HL-60 (cell line): Measurements from ENCODE around the gene ETV6.

Source experiments
- DNase-seq, 2 experiments: peaks; one replicate each; pipeline ENCODE4 v3.0.0-alpha.2; 2010 to 2020; ENCODE audit warnings: low read depth in 1 of 2, low spot score in 1 of 2
- H3K27ac ChIP-seq: fragments of 250-450 bp; sonication (Bioruptor Pico); replicated peaks from 2 replicates; pipeline ENCODE4 v1.5.1; 2020; ENCODE audit warnings: mild to moderate bottlenecking, moderate library complexity
- H3K27me3 ChIP-seq: fragments of 250-450 bp; sonication (Bioruptor Pico); 2 replicates; pipeline ENCODE4 v1.5.1; 2021; ENCODE audit warnings: mild to moderate bottlenecking, moderate library complexity; ENCODE audit not compliant: insufficient read depth, poor library complexity, severe bottlenecking
- H3K4me3 ChIP-seq: replicated peaks from 2 replicates; pipeline ENCODE4 v1.5.1; 2011; ENCODE audit warnings: mild to moderate bottlenecking, control low read depth, low read length; ENCODE audit not compliant: insufficient read depth
- GABPA ChIP-seq: IDR thresholded peaks from 2 replicates; pipeline ENCODE4 v1.6.1; 2012; ENCODE audit warnings: low read depth
- POLR2AphosphoS5 ChIP-seq: IDR thresholded peaks from 2 replicates; pipeline ENCODE4 v1.6.1; 2012; ENCODE audit warnings: low read depth
- SPI1 ChIP-seq: IDR thresholded peaks from 2 replicates; pipeline ENCODE4 v1.6.1; 2012; ENCODE audit warnings: low read depth, mild to moderate bottlenecking, borderline replicate concordance
- TF ChIP-seq, protein P1 (sequence below): IDR thresholded peaks from 2 replicates; pipeline ENCODE4 v1.6.1; 2012; ENCODE audit warnings: low read depth; ENCODE audit not compliant: insufficient replicate concordance
- TF ChIP-seq, protein P2 (sequence below): IDR thresholded peaks from one replicate; pipeline ENCODE4 v1.5.1; 2011; ENCODE audit warnings: low read length, control low read depth, inconsistent platforms; ENCODE audit not compliant: insufficient read depth

ETV6 gene

DNA sequence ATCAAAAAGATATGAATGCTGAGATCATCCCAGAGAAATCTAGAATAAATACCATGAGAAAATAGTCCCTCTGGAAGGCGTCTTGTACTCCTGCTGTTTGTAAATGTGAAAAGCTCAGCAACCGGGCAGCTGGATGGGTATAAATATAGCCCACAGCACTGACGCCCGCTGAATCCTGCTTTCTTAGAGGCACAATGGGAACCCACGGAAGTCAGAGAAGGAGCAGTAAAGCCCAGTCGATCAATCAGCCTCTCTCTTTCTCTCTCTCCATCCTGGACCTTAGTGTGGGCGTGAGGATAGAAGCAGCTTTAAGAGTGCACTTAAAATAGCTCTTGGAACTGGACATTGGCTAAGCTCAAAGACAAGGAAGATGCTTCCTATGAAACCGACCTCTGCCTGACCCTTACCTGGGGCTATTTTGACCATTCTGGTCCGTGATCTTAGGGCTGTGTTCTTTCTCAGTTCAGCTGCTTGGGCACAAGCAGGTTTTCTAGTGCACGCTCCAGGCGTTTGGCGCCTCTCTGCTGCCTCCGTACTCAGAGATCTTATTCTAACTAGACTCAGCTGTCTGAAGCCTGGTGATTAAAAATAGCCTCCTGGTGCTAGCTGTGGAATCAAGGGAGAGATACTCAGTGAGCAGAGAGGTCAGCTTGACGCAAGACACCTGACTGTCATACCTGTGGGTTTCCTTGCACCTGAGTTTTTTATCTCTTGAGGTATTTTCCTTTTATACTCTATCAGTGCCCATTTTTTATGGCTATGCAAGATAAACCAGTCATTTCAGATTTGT, 144.6 kb downstream of the ETV6 start:
- no peak for TF ChIP-seq SPI1
- TF ChIP-seq, protein P1, sequence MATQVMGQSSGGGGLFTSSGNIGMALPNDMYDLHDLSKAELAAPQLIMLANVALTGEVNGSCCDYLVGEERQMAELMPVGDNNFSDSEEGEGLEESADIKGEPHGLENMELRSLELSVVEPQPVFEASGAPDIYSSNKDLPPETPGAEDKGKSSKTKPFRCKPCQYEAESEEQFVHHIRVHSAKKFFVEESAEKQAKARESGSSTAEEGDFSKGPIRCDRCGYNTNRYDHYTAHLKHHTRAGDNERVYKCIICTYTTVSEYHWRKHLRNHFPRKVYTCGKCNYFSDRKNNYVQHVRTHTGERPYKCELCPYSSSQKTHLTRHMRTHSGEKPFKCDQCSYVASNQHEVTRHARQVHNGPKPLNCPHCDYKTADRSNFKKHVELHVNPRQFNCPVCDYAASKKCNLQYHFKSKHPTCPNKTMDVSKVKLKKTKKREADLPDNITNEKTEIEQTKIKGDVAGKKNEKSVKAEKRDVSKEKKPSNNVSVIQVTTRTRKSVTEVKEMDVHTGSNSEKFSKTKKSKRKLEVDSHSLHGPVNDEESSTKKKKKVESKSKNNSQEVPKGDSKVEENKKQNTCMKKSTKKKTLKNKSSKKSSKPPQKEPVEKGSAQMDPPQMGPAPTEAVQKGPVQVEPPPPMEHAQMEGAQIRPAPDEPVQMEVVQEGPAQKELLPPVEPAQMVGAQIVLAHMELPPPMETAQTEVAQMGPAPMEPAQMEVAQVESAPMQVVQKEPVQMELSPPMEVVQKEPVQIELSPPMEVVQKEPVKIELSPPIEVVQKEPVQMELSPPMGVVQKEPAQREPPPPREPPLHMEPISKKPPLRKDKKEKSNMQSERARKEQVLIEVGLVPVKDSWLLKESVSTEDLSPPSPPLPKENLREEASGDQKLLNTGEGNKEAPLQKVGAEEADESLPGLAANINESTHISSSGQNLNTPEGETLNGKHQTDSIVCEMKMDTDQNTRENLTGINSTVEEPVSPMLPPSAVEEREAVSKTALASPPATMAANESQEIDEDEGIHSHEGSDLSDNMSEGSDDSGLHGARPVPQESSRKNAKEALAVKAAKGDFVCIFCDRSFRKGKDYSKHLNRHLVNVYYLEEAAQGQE, result no peak
- TF ChIP-seq GABPA, result no peak
- TF ChIP-seq, protein P2, sequence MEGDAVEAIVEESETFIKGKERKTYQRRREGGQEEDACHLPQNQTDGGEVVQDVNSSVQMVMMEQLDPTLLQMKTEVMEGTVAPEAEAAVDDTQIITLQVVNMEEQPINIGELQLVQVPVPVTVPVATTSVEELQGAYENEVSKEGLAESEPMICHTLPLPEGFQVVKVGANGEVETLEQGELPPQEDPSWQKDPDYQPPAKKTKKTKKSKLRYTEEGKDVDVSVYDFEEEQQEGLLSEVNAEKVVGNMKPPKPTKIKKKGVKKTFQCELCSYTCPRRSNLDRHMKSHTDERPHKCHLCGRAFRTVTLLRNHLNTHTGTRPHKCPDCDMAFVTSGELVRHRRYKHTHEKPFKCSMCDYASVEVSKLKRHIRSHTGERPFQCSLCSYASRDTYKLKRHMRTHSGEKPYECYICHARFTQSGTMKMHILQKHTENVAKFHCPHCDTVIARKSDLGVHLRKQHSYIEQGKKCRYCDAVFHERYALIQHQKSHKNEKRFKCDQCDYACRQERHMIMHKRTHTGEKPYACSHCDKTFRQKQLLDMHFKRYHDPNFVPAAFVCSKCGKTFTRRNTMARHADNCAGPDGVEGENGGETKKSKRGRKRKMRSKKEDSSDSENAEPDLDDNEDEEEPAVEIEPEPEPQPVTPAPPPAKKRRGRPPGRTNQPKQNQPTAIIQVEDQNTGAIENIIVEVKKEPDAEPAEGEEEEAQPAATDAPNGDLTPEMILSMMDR, result no peak

GRCh38 chr12:11794751-11795150, 145.3 kb downstream of the ETV6 start:
- H3K27ac ChIP-seq, result peak overlapping the region; percentile 98

More for the DNA sequence above, 144.6 kb downstream of the ETV6 start:
- DNase-seq, result no peak
- Histone ChIP-seq H3K4me3 (no peak overlapping the region), H3K27ac (peak overlapping the region; percentile 98), H3K27me3 (no peaks in the 10 kb centered on the region)

GRCh38 chr12:11795192-11795912, 145.9 kb downstream of the ETV6 start:
- TF ChIP-seq POLR2AphosphoS5 (no peak), GABPA (no peak), SPI1 (no peak)
- TF ChIP-seq, protein P1, result no peak
- Histone ChIP-seq H3K27me3 (no peaks in the 10 kb centered on the region), H3K27ac (peak overlapping the region; percentile 98), H3K4me3 (no peak overlapping the region)
- peak in 1 of 2 experiments; percentile 30 for DNase-seq

More at GRCh38 chr12:11794751-11795150, 145.3 kb downstream of the ETV6 start:
- no peak overlapping the region for H3K4me3 ChIP-seq
- no peak for DNase-seq
- H3K27me3 ChIP-seq, result no peaks in the 10 kb centered on the region
- TF ChIP-seq GABPA, result no peak
- TF ChIP-seq, protein P2, result no peak
- no peak for TF ChIP-seq POLR2AphosphoS5
- TF ChIP-seq SPI1, result no peak
- TF ChIP-seq, protein P1, result no peak
